H1 (cell line): ENCODE measurements around the gene SNU13. TPM values are rescaled to one million over a fixed set of nuclear protein-coding genes. Genes with fewer than 3 reads are reported as not detected.
"Not testable (repeated sequence)": the region's sequence is repeated elsewhere in the genome, so short reads cannot be mapped to it uniquely, and the experiment has no call there.

Experiments used
- CTCF ChIA-PET: fragments of 300-600 bp; sonication (Branson Sonifier 250); formaldehyde crosslinking; loops from one replicate; lab custom pipeline; 2021; ENCODE audit not compliant: partially characterized antibody; lab: Charles Lee
- POLR2A ChIA-PET: fragments of 300-600 bp; sonication (Branson Sonifier 250); formaldehyde crosslinking; loops from one replicate; lab custom pipeline; 2021; ENCODE audit warnings: inconsistent platforms; ENCODE audit not compliant: partially characterized antibody; lab: Charles Lee
- DNase-seq, 2 experiments: peaks; one replicate each; pipeline versions ENCODE4 v3.0.0 to v3.0.0-alpha.2; 2010 to 2022; ENCODE audit warnings: low spot score in 2 of 2, low read depth in 1 of 2, mixed read lengths in 1 of 2
- FAIRE-seq: peaks from 2 replicates; lab custom pipeline; 2011; peaks lifted over from hg19 to GRCh38; lab: Jason Lieb, UNC
- H2AFZ ChIP-seq: 2 replicates; pipeline ENCODE4 v1.8.1; 2012; ENCODE audit warnings: low read length, inconsistent platforms
- H2AK5ac ChIP-seq: 2 replicates; pipeline ENCODE4 v1.6.1; 2013; ENCODE audit warnings: low read depth, low read length
- H2BK120ac ChIP-seq: replicated peaks from 2 replicates; pipeline ENCODE3; 2013; ENCODE audit warnings: low read depth, low read length, inconsistent platforms
- H2BK12ac ChIP-seq: 2 replicates; pipeline ENCODE4 v1.6.1; 2013; ENCODE audit warnings: low read depth, low read length
- H2BK15ac ChIP-seq: 2 replicates; pipeline ENCODE4 v1.6.1; 2013; ENCODE audit warnings: low read length
- H2BK20ac ChIP-seq: 2 replicates; pipeline ENCODE4 v1.6.1; 2013; ENCODE audit warnings: low read length
- H2BK5ac ChIP-seq: 2 replicates; pipeline ENCODE4 v1.6.1; 2013; ENCODE audit warnings: low read depth, low read length
- H3K14ac ChIP-seq: 2 replicates; pipeline ENCODE4 v1.6.1; 2013; ENCODE audit warnings: inconsistent platforms; ENCODE audit not compliant: insufficient read length
- H3K18ac ChIP-seq: 2 replicates; pipeline ENCODE4 v1.6.1; 2013; ENCODE audit warnings: low read length; ENCODE audit errors: extremely low read depth
- H3K23ac ChIP-seq: 2 replicates; pipeline ENCODE4 v1.6.1; 2013; ENCODE audit warnings: inconsistent platforms; ENCODE audit not compliant: insufficient read length
- H3K23me2 ChIP-seq: 2 replicates; pipeline ENCODE4 v1.6.1; 2013; ENCODE audit warnings: low read depth, low read length
- H3K27ac ChIP-seq: 2 replicates; pipeline ENCODE4 v1.6.1; 2011; ENCODE audit warnings: low read depth, low read length, inconsistent platforms
- H3K27me3 ChIP-seq, 4 experiments: replicated peaks in 1 of 4; 1 replicate in 1 of 4; 2 replicates in 3 of 4; pipeline versions ENCODE4 v1.6.1 to v1.8.1; 2011 to 2013; ENCODE audit warnings: low read length in 3 of 4, mild to moderate bottlenecking in 3 of 4, inconsistent platforms in 2 of 4, mixed read lengths in 2 of 4, moderate library complexity in 1 of 4; ENCODE audit not compliant: control insufficient read depth in 3 of 4, insufficient read depth in 3 of 4; ENCODE audit errors: extremely low read depth in 1 of 4
- H3K36me3 ChIP-seq, 4 experiments: 2 replicates each; pipeline versions ENCODE4 v1.6.1 to v1.8.1; 2011 to 2013; ENCODE audit warnings: mild to moderate bottlenecking in 4 of 4, low read length in 3 of 4, moderate library complexity in 2 of 4, control low read depth in 1 of 4, inconsistent platforms in 1 of 4; ENCODE audit not compliant: insufficient read depth in 4 of 4, control insufficient read depth in 2 of 4
- H3K4ac ChIP-seq: replicated peaks from 2 replicates; pipeline ENCODE3; 2013; ENCODE audit warnings: low read length, low read depth, mixed read lengths, inconsistent platforms; ENCODE audit not compliant: insufficient read length
- H3K4me1 ChIP-seq, 4 experiments: replicated peaks in 1 of 4; 1 replicate in 1 of 4; 2 replicates in 3 of 4; pipeline versions ENCODE4 v1.6.1 to v1.8.1; 2011 to 2013; ENCODE audit warnings: low read length in 3 of 4, inconsistent platforms in 2 of 4, mixed read lengths in 1 of 4; ENCODE audit not compliant: insufficient read depth in 4 of 4, control insufficient read depth in 3 of 4
- H3K4me2 ChIP-seq, 2 experiments: 2 replicates each; pipeline versions ENCODE4 v1.6.1 to v1.8.1; 2011 to 2013; ENCODE audit warnings: low read depth in 2 of 2, low read length in 2 of 2, control low read depth in 1 of 2, inconsistent platforms in 1 of 2, mild to moderate bottlenecking in 1 of 2; ENCODE audit not compliant: insufficient read depth in 1 of 2
- H3K4me3 ChIP-seq, 4 experiments: fragments of 200-600, 300-600 bp in 1 of 4; sonication (generic), shearing (Covaris generic), sonication (Bioruptor Twin) in 1 of 4; 2 replicates each; pipeline versions ENCODE4 v1.5.1 to v1.8.1; 2011 to 2016; ENCODE audit warnings: low read length in 4 of 4, low read depth in 3 of 4, control low read depth in 2 of 4, inconsistent platforms in 2 of 4, mild to moderate bottlenecking in 2 of 4, mixed read lengths in 1 of 4, moderate library complexity in 1 of 4; ENCODE audit not compliant: insufficient read depth in 2 of 4; ENCODE audit errors: extremely low read depth in 1 of 4
- H3K56ac ChIP-seq: replicated peaks from 2 replicates; pipeline ENCODE3; 2013; ENCODE audit warnings: low read depth, mild to moderate bottlenecking, mixed read lengths, low read length, inconsistent platforms; ENCODE audit not compliant: insufficient read length
- H3K79me1 ChIP-seq: 2 replicates; pipeline ENCODE4 v1.6.1; 2013; ENCODE audit warnings: low read depth, low read length, control low read depth
- H3K79me2 ChIP-seq, 2 experiments: 2 replicates each; pipeline versions ENCODE4 v1.6.1 to v1.8.1; 2012 to 2013; ENCODE audit warnings: low read length in 2 of 2, mild to moderate bottlenecking in 2 of 2, inconsistent platforms in 1 of 2; ENCODE audit not compliant: insufficient read depth in 2 of 2, control insufficient read depth in 1 of 2
- H3K9ac ChIP-seq, 4 experiments: replicated peaks in 1 of 4; 1 replicate in 1 of 4; 2 replicates in 3 of 4; pipeline versions ENCODE4 v1.6.1 to v1.8.1; 2011 to 2013; ENCODE audit warnings: low read depth in 3 of 4, low read length in 3 of 4, control low read depth in 2 of 4, mild to moderate bottlenecking in 2 of 4, moderate library complexity in 2 of 4, inconsistent platforms in 1 of 4; ENCODE audit errors: extremely low read depth in 1 of 4
- H3K9me3 ChIP-seq, 2 experiments: 2 replicates each; pipeline versions ENCODE4 v1.6.1 to v1.8.1; 2012 to 2013; ENCODE audit warnings: mild to moderate bottlenecking in 2 of 2, moderate library complexity in 2 of 2, control low read depth in 1 of 2, inconsistent platforms in 1 of 2, low read depth in 1 of 2, low read length in 1 of 2, mixed read lengths in 1 of 2; ENCODE audit not compliant: insufficient read depth in 2 of 2
- H4K20me1 ChIP-seq, 2 experiments: replicated peaks in 1 of 2; 2 replicates each; pipeline versions ENCODE3 to v1.8.1; 2011 to 2013; ENCODE audit warnings: inconsistent platforms in 2 of 2, low read length in 2 of 2, mild to moderate bottlenecking in 1 of 2; ENCODE audit not compliant: insufficient read depth in 2 of 2, control insufficient read depth in 1 of 2
- H4K5ac ChIP-seq: 2 replicates; pipeline ENCODE4 v1.6.1; 2013; ENCODE audit warnings: low read length, low read depth, mixed read lengths, inconsistent platforms; ENCODE audit not compliant: insufficient read length
- H4K8ac ChIP-seq: 2 replicates; pipeline ENCODE4 v1.8.0; 2013; ENCODE audit warnings: mild to moderate bottlenecking, moderate library complexity, low read length, inconsistent platforms; ENCODE audit not compliant: insufficient read depth; ENCODE audit errors: extremely low read depth
- H4K91ac ChIP-seq: replicated peaks from 2 replicates; pipeline ENCODE3; 2013; ENCODE audit warnings: low read length, mixed read lengths, inconsistent platforms; ENCODE audit not compliant: insufficient read length
- WGBS, 2 experiments: shearing (Covaris generic) in 1 of 2; methylation state at CpG; one replicate each; pipeline versions ENCODE4 v1.1.6 to v1.1.7; 2013 to 2015; ENCODE audit warnings: low lambda C conversion rate in 2 of 2, mixed read lengths in 2 of 2, inconsistent platforms in 1 of 2, low coverage in 1 of 2, missing lambda C conversion rate in 1 of 2; ENCODE audit not compliant: insufficient replicate concordance in 2 of 2, insufficient coverage in 1 of 2, insufficient read length in 1 of 2; ENCODE audit errors: extremely low coverage in 1 of 2, missing lambda C conversion rate in 1 of 2; 5-methylcytosine and 5-hydroxymethylcytosine counted together
- polyA plus RNA-seq, 7 experiments: library from polyadenylated mRNA; depleted of rRNA in 3 of 7; stranded (reverse) in 5 of 7; unstranded in 2 of 7; fragments of >200 nt in 5 of 7; fragments of 200-250 nt in 2 of 7; gene quantifications; 1 replicate in 5 of 7; 2 replicates in 1 of 7; 4 replicates in 1 of 7; pipeline versions ENCODE4 v1.2.1 to v1.2.3, GENCODE V29; 2011 to 2013; ENCODE audit warnings: missing spikeins in 2 of 7, mixed read lengths in 2 of 7
- total RNA-seq: library from RNA; stranded (reverse); fragmentation: NEBNext Ultra II Directional; extraction: Animal tissue kit (Norgen Biotek cat#: 25700); gene quantifications from 2 replicates; pipeline ENCODE4 v1.2.1, GENCODE V29; 2021

The SNU13 gene
- total and polyA plus RNA-seq, 2 of the 8 experiments (the other 6 are each of a cell fraction or from before 2014, with no cell fraction given): 241 to 281 TPM

GRCh38 chr22:41631615-41632014, 57.1 kb downstream of the SNU13 start:
- CTCF ChIA-PET, H3K27me3 ChIP-seq, H3K4ac ChIP-seq, H3K14ac ChIP-seq, H3K18ac ChIP-seq, H2AFZ ChIP-seq, H3K9ac ChIP-seq, H3K4me3 ChIP-seq, H4K8ac ChIP-seq, H2AK5ac ChIP-seq, H2BK5ac ChIP-seq, H3K56ac ChIP-seq, H4K91ac ChIP-seq, H3K79me2 ChIP-seq, H2BK20ac ChIP-seq, H3K4me2 ChIP-seq, DNase-seq, H3K27ac ChIP-seq, H3K23me2 ChIP-seq, H3K23ac ChIP-seq, H2BK12ac ChIP-seq, H3K4me1 ChIP-seq, FAIRE-seq, H2BK15ac ChIP-seq, H4K20me1 ChIP-seq, H3K79me1 ChIP-seq, H3K9me3 ChIP-seq, H2BK120ac ChIP-seq, H4K5ac ChIP-seq: not testable (repeated sequence)
- POLR2A ChIA-PET: interaction anchor here (3.9 to 13.3 kb wide), 2 partner anchors 7 to 12 kb away, joined by 20 to 157 read pairs; partner anchors contain the start of genes DESI1 and XRCC6
- 100% methylated on average over 1 of the region's 23 CpGs; no CpG with 5 or more reads in 1 of the 2 experiments for WGBS, 2 experiments
- H3K36me3 ChIP-seq: peaks cover 35 to 80% (median 58%) of the 10 kb centered on the region in 4 experiments

GRCh38 chr22:41631115-41631514, 57.6 kb downstream of the SNU13 start:
- H3K23ac ChIP-seq, H3K4ac ChIP-seq, H3K56ac ChIP-seq, H4K5ac ChIP-seq, H4K20me1 ChIP-seq, H2BK20ac ChIP-seq, CTCF ChIA-PET, H4K8ac ChIP-seq, H3K4me3 ChIP-seq, H3K79me2 ChIP-seq, H3K79me1 ChIP-seq, H3K4me1 ChIP-seq, H3K9ac ChIP-seq, H2BK12ac ChIP-seq, H2AFZ ChIP-seq, FAIRE-seq, DNase-seq, H3K23me2 ChIP-seq, H3K18ac ChIP-seq, H2BK5ac ChIP-seq, H3K9me3 ChIP-seq, H3K27ac ChIP-seq, H3K27me3 ChIP-seq, H2BK120ac ChIP-seq, H2AK5ac ChIP-seq, H3K14ac ChIP-seq, H3K4me2 ChIP-seq, H2BK15ac ChIP-seq, H4K91ac ChIP-seq: not testable (repeated sequence)
- no CpG with 5 or more reads among the region's 28 CpGs for WGBS, 2 experiments
- POLR2A ChIA-PET: interaction anchor here (0.9 to 3.9 kb wide), 3 partner anchors 10 to 27 kb away, joined by 3 to 20 read pairs (median 4); partner anchors contain the start of genes DESI1 and XRCC6
- peaks cover 30 to 78% (median 55%) of the 10 kb centered on the region in 4 experiments for H3K36me3 ChIP-seq
